Psoas muscle (tissue), 8 donors: ENCODE measurements around the gene DTNBP1. TPM values are rescaled to one million over a fixed set of nuclear protein-coding genes. Genes with fewer than 3 reads are reported as not detected.

Experiments used
- ATAC-seq, 4 donors: fragments of 200-7000 bp; cut with Tn5 transposase; one replicate each; pipeline ENCODE4 v1.9.1; 2020; ENCODE audit warnings: moderate library complexity in 3 of 4, mild to moderate bottlenecking in 2 of 4
- DNase-seq, 2 donors: peaks; one replicate each; pipeline ENCODE4 v3.0.0-alpha.2; 2020
- H3K27ac ChIP-seq: fragments of 200-600 bp; one replicate; pipeline ENCODE4 v1.8.0; 2022
- H3K27me3 ChIP-seq, 3 donors: fragments of 200-600 bp in 1 of 3; one replicate each; pipeline versions ENCODE4 v1.6.1 to v1.8.0; 2013 to 2022; ENCODE audit warnings: low read length in 2 of 3, mild to moderate bottlenecking in 2 of 3, moderate library complexity in 1 of 3; ENCODE audit not compliant: insufficient read depth in 3 of 3
- H3K36me3 ChIP-seq, 2 donors: fragments of 200-600 bp in 1 of 2; one replicate each; pipeline versions ENCODE4 v1.6.1 to v1.8.0; 2013 to 2022; ENCODE audit warnings: low read depth in 1 of 2, mild to moderate bottlenecking in 1 of 2, moderate library complexity in 1 of 2; ENCODE audit not compliant: insufficient read depth in 1 of 2
- H3K4me1 ChIP-seq: fragments of 200-600 bp; one replicate; pipeline ENCODE4 v1.8.0; 2022
- H3K4me3 ChIP-seq: fragments of 200-600 bp; one replicate; pipeline ENCODE4 v1.8.0; 2022; ENCODE audit warnings: mild to moderate bottlenecking
- H3K9me3 ChIP-seq: fragments of 200-600 bp; one replicate; pipeline ENCODE4 v1.8.0; 2022
- WGBS, 3 donors: extraction: QIAGEN DNeasy Blood & Tissue Kit; methylation state at CpG; one replicate each; pipeline versions ENCODE4 v1.1.6 to v1.1.7; 2013; 5-methylcytosine and 5-hydroxymethylcytosine counted together
- intact Hi-C, 2 donors: fragments of 100-400 bp; cut with DNase I; formaldehyde crosslinking; loops; one replicate each; pipeline versions ENCODE4 v1.11.0 to v1.14.2; 2022
- polyA plus RNA-seq, 3 donors: library from polyadenylated mRNA; stranded (reverse); fragments of 200-250 nt; gene quantifications; one replicate each; pipeline ENCODE4 v1.2.3, GENCODE V29; 2013
- total RNA-seq, 4 donors: library from RNA; stranded (reverse); fragmentation: NEBNext Ultra II Directional in 2 of 4; extraction: Animal tissue kit (Norgen Biotek cat#: 25700) in 2 of 4; gene quantifications; one replicate each; pipeline versions ENCODE4 v1.2.1 to v1.2.4, GENCODE V29; 2021 to 2023
- TF ChIP-seq, protein P1 (sequence below): fragments of 200-600 bp; IDR thresholded peaks from one replicate; pipeline ENCODE4 v1.8.0; 2022; ENCODE audit warnings: antibody characterized with exemption
- donor health status: healthy with polysubstance abuse.
- donor health status: DM: no; HTN: no; CAD: no; lungs with moderate emphysema.
- donor health status: Bipolar disorder and iron deficiency.
- donor health status: healthy.
- donor health status: DM: yes; HTN: yes; CAD: no.
- donor health status: DM: no; HTN: no; CAD: no.
- donor health status: DM: no; HTN: no; CAD: no.
- donor health status: DM: yes; HTN: yes; CAD: no.

The DTNBP1 gene
- total and polyA plus RNA-seq, 7 donors: 8.0 to 22.0 (median 15.0) TPM

DNA sequence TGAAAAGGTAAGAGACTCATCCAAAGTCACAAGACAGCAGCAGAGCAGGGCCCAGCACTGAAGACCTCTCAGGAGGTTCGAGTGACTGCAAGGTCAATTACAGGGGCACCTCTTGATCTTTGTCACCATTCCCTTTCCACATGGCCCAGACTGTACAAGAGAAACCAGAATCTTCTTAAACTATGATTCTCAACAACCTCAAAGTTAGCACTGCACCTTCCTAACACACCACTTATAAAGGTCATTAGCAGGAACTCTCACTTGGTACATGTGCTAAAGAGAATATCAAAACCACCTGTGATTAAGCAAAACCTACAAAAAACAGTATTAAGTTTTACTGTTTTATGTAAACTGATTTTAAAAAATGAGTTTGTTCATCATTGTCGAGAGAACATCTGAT, 70.2 kb downstream of the DTNBP1 start:
- DNase-seq: no peak
- intact Hi-C loops: no loop called here
- no peaks in the 10 kb centered on the region for H3K27me3 ChIP-seq
- no peak overlapping the region for H3K4me3 ChIP-seq
- H3K4me1 ChIP-seq: peaks cover 46% of the 10 kb centered on the region
- TF ChIP-seq, protein P1, sequence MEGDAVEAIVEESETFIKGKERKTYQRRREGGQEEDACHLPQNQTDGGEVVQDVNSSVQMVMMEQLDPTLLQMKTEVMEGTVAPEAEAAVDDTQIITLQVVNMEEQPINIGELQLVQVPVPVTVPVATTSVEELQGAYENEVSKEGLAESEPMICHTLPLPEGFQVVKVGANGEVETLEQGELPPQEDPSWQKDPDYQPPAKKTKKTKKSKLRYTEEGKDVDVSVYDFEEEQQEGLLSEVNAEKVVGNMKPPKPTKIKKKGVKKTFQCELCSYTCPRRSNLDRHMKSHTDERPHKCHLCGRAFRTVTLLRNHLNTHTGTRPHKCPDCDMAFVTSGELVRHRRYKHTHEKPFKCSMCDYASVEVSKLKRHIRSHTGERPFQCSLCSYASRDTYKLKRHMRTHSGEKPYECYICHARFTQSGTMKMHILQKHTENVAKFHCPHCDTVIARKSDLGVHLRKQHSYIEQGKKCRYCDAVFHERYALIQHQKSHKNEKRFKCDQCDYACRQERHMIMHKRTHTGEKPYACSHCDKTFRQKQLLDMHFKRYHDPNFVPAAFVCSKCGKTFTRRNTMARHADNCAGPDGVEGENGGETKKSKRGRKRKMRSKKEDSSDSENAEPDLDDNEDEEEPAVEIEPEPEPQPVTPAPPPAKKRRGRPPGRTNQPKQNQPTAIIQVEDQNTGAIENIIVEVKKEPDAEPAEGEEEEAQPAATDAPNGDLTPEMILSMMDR: no peak
- 74 to 86% (median 84%) methylated on average over 2 of the region's 2 CpGs for WGBS, 3 donors
- H3K9me3 ChIP-seq: no peaks in the 10 kb centered on the region
- H3K27ac ChIP-seq: no peak overlapping the region
- H3K36me3 ChIP-seq: no peaks in the 10 kb centered on the region
- ATAC-seq: no peak

DNA sequence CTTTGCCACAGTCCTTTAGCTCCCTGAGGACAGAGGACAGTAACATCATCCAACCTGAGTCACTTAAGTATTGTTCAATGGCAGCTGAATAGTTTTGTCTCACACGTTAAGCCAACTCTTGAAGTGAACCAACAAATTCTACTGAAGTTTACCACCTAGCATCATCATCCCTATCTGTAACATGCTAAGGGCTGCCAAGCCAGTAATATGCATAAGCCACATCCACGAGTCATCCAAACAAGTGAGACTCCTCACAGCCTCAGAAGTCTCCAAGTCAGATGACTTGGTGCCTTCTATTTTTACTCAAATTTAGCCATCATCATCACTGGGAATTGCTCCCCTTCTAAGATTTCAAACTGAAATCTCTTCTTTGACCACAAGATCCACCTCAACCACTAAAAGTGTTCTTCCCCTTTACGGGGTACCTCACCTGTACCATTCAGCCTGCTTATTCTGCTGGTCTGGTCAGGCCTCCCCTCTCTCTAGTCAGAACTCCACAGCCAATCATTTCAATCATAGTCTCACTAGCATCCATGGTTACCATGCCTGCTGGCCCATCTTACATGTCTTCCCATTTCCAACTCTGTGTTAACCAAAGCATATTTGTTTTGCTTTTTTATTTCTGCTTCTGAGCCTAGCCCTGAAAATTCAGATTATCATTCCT, 73.7 kb downstream of the DTNBP1 start:
- Histone ChIP-seq H3K27ac (peak overlapping the region; percentile 72), H3K9me3 (no peaks in the 10 kb centered on the region), H3K36me3 (no peaks in the 10 kb centered on the region), H3K4me1 (peaks cover 21% of the 10 kb centered on the region), H3K4me3 (no peak overlapping the region), H3K27me3 (no peaks in the 10 kb centered on the region)
- DNase-seq (no peak), ATAC-seq (peak; percentile 90 to 96 (median 95))
- TF ChIP-seq, protein P1: no peak
- intact Hi-C loops: no loop called here
- 44 to 64% (median 48%) methylated on average over 3 of the region's 3 CpGs for WGBS, 3 donors

DNA sequence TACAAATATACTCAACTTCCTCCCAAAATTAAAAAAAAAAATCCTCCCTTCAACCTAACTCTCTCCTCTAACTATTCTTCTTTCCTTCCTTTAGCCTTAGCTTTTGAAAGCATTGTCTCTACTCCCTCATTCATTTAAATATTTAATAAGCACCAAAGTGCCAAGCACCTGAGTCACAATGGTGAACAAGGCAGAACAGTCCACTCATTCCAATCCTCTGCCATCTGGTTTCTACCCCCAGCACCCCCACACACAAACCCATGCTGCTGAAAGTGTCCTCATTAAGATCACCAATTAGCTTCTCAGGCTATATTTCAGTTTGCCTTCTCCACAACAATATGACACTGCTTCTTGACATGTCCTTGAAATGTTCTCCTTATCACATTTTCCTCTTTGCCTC, 76.3 kb downstream of the DTNBP1 start:
- H3K27me3 ChIP-seq: no peaks in the 10 kb centered on the region
- H3K9me3 ChIP-seq: no peaks in the 10 kb centered on the region
- intact Hi-C loops: no loop called here
- H3K4me1 ChIP-seq: peaks cover 12% of the 10 kb centered on the region
- H3K36me3 ChIP-seq: no peaks in the 10 kb centered on the region
- H3K4me3 ChIP-seq: no peak overlapping the region
- no peak overlapping the region for H3K27ac ChIP-seq
- no peak for DNase-seq
- TF ChIP-seq, protein P1: no peak
- no peak for ATAC-seq

DNA sequence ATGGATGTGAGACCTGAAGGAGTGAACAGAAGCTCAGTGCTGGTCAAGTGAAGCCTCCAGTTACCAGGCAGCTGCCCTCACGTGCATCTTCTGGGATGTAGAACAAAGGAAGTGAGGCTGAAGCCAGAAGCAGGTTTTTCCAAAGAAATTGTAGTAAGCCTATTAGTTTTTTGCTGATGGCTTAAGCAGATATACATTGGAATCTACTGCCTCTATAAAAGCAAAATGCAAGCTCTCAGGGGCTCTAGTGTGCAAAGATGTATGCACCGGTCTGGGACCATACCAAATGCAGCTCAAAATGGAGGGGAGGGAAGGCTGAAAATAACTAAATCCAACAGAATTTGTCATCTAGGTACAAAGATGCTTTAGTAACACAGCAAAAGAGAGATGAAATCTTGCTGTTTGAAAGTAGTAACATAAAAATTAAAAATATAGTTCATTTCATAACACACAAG, 77.0 kb downstream of the DTNBP1 start:
- DNase-seq (no peak), ATAC-seq (no peak)
- H3K36me3 ChIP-seq: no peaks in the 10 kb centered on the region
- H3K27me3 ChIP-seq: no peaks in the 10 kb centered on the region
- 71 to 84% (median 75%) methylated on average over 2 of the region's 2 CpGs for WGBS, 3 donors
- H3K27ac ChIP-seq: no peak overlapping the region
- H3K4me3 ChIP-seq: no peak overlapping the region
- intact Hi-C loops: no loop called here
- TF ChIP-seq, protein P1: no peak
- no peaks in the 10 kb centered on the region for H3K9me3 ChIP-seq
- H3K4me1 ChIP-seq: peaks cover 12% of the 10 kb centered on the region

DNA sequence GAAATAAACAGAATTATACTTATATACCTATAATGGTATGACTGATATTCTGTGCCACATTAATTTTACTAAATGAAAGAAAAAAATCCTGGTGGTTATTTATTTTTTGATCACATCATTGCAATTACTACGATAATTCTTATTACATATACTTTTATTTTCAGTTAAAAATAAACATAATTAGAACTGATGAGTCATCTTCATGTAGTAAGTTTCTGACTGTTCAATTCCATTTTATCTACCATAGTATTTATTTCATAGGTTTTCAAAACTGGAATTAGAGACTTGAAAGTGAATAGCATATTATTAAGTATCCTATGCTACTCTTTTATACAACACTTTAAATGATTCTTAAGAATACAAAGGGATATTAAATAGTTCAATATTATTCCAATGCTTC, 80.3 kb downstream of the DTNBP1 start:
- ATAC-seq: no peak
- no peaks in the 10 kb centered on the region for H3K9me3 ChIP-seq
- TF ChIP-seq, protein P1: no peak
- H3K4me1 ChIP-seq: no peaks in the 10 kb centered on the region
- DNase-seq: no peak
- no peaks in the 10 kb centered on the region for H3K36me3 ChIP-seq
- no peaks in the 10 kb centered on the region for H3K27me3 ChIP-seq
- no peak overlapping the region for H3K4me3 ChIP-seq
- no peak overlapping the region for H3K27ac ChIP-seq
- 86 to 95% (median 89%) methylated on average over 1 of the region's 1 CpG for WGBS, 3 donors
- intact Hi-C loops: no loop called here
